AG09319 (cell line): ENCODE results near the gene GOLM1.

ENCODE experiments used
- DNase-seq: peaks from one replicate; pipeline ENCODE4 v3.0.0-alpha.2; 2010; ENCODE audit warnings: low read depth; ENCODE audit errors: extremely low read depth
- CTCF ChIP-seq: IDR thresholded peaks from 2 replicates; pipeline ENCODE4 v1.5.1; 2011; ENCODE audit warnings: low read depth, mild to moderate bottlenecking, inconsistent platforms, low read length, moderate library complexity

Gene GOLM1

GRCh38 chr9:86099701-86100364, 475 bp upstream of the GOLM1 start:
- peak; percentile 2 for TF ChIP-seq CTCF
- no peak for DNase-seq

- no peak for DNase-seq
- TF ChIP-seq CTCF: no peak
These were observed 1.7 kb downstream of the GOLM1 start for GRCh38 chr9:86097510-86098224.

- DNase-seq: no peak
- TF ChIP-seq CTCF: no peak
These were observed 3.0 kb downstream of the GOLM1 start for GRCh38 chr9:86096386-86096785.

- no peak for TF ChIP-seq CTCF
- no peak for DNase-seq
These were observed 5.4 kb downstream of the GOLM1 start for GRCh38 chr9:86093788-86094555.

GRCh38 chr9:86091477-86091876, 7.9 kb downstream of the GOLM1 start:
- DNase-seq: no peak
- TF ChIP-seq CTCF: no peak

GRCh38 chr9:86082870-86083269, 16.5 kb downstream of the GOLM1 start:
- DNase-seq: no peak
- no peak for TF ChIP-seq CTCF
